GM12891 (cell line): ENCODE data around the gene CLTCL1.
"Not testable (repeated sequence)": the region's sequence is repeated elsewhere in the genome, so short reads cannot be mapped to it uniquely, and the experiment has no call there.

Experiments used
- DNase-seq: peaks from one replicate; pipeline ENCODE4 v3.0.0; 2011; ENCODE audit warnings: low spot score; ENCODE audit not compliant: insufficient read length
- FAIRE-seq: peaks from 2 replicates; lab custom pipeline; 2011; peaks lifted over from hg19 to GRCh38; lab: Jason Lieb, UNC
- PAX5 ChIP-seq: IDR thresholded peaks from 2 replicates; pipeline ENCODE4 v1.6.1; 2011; ENCODE audit warnings: low read length, moderate library complexity, mild to moderate bottlenecking; ENCODE audit not compliant: insufficient read depth, severe bottlenecking
- POLR2A ChIP-seq: IDR thresholded peaks from 2 replicates; pipeline ENCODE4 v1.6.1; 2011; ENCODE audit warnings: low read depth, low read length, control low read depth
- POLR2AphosphoS5 ChIP-seq: IDR thresholded peaks from 2 replicates; pipeline ENCODE4 v1.6.1; 2011; ENCODE audit warnings: low read depth, low read length, control low read depth
- POU2F2 ChIP-seq: IDR thresholded peaks from 2 replicates; pipeline ENCODE4 v1.6.1; 2011; ENCODE audit warnings: low read depth, mild to moderate bottlenecking, control low read depth, low read length, moderate library complexity
- SPI1 ChIP-seq: IDR thresholded peaks from 2 replicates; pipeline ENCODE4 v1.6.1; 2011; ENCODE audit warnings: low read depth, low read length, control low read depth
- TAF1 ChIP-seq: IDR thresholded peaks from 2 replicates; pipeline ENCODE4 v1.6.1; 2011; ENCODE audit warnings: low read depth, low read length, control low read depth

CLTCL1 gene

GRCh38 chr22:19290400-19291217 lies 910 bp downstream of the CLTCL1 start:
- TF ChIP-seq PAX5: no peak
- TF ChIP-seq TAF1: no peak
- TF ChIP-seq POU2F2: no peak
- no peak for TF ChIP-seq POLR2AphosphoS5
- TF ChIP-seq POLR2A: no peak
- TF ChIP-seq SPI1: no peak
- DNase-seq (no peak), FAIRE-seq (no peak)

- no peak for TF ChIP-seq TAF1
- TF ChIP-seq PAX5: no peak
- TF ChIP-seq SPI1: no peak
- TF ChIP-seq POLR2A: no peak
- no peak for TF ChIP-seq POLR2AphosphoS5
- no peak for TF ChIP-seq POU2F2
- no peak for FAIRE-seq
- DNase-seq: no peak
Observed at GRCh38 chr22:19289475-19290161, 1.9 kb downstream of the CLTCL1 start.

GRCh38 chr22:19287889-19288288 lies 3.6 kb downstream of the CLTCL1 start:
- no peak for FAIRE-seq
- DNase-seq: no peak
- no peak for TF ChIP-seq POLR2AphosphoS5
- no peak for TF ChIP-seq POLR2A
- TF ChIP-seq PAX5: no peak
- no peak for TF ChIP-seq TAF1
- TF ChIP-seq SPI1: no peak
- TF ChIP-seq POU2F2: no peak

- TF ChIP-seq TAF1: no peak
- no peak for TF ChIP-seq PAX5
- TF ChIP-seq SPI1: no peak
- DNase-seq (no peak), FAIRE-seq (no peak)
Observed at GRCh38 chr22:19287076-19287707, 4.3 kb downstream of the CLTCL1 start.

- DNase-seq: no peak
- no peak for TF ChIP-seq POLR2A
- no peak for TF ChIP-seq POU2F2
- TF ChIP-seq TAF1: no peak
- TF ChIP-seq PAX5: no peak
- TF ChIP-seq SPI1: no peak
- TF ChIP-seq POLR2AphosphoS5: no peak
- no peak for FAIRE-seq
Observed at GRCh38 chr22:19285831-19286230, 5.7 kb downstream of the CLTCL1 start.

- FAIRE-seq, DNase-seq: not testable (repeated sequence)
Observed at GRCh38 chr22:19279143-19279542, 12.4 kb downstream of the CLTCL1 start.

- DNase-seq: no peak
- TF ChIP-seq SPI1: no peak
- no peak for TF ChIP-seq TAF1
- TF ChIP-seq PAX5: no peak
- TF ChIP-seq POLR2A: no peak
- TF ChIP-seq POU2F2: no peak
- no peak for TF ChIP-seq POLR2AphosphoS5
- FAIRE-seq: no peak
Observed at GRCh38 chr22:19277785-19278184, 13.7 kb downstream of the CLTCL1 start.

GRCh38 chr22:19275919-19276600 lies 15.5 kb downstream of the CLTCL1 start:
- no peak for DNase-seq
- TF ChIP-seq POLR2A (no peak), POU2F2 (no peak), TAF1 (no peak), PAX5 (no peak), SPI1 (no peak), POLR2AphosphoS5 (no peak)
- FAIRE-seq: no peak

GRCh38 chr22:19275513-19275912 lies 16.0 kb downstream of the CLTCL1 start:
- no peak for DNase-seq
- no peak for TF ChIP-seq SPI1
- no peak for TF ChIP-seq POU2F2
- TF ChIP-seq POLR2A: no peak
- TF ChIP-seq TAF1: no peak
- TF ChIP-seq PAX5: no peak
- no peak for TF ChIP-seq POLR2AphosphoS5
- FAIRE-seq: no peak
